ENCODE measurements around the gene CRADD.
"Not testable (repeated sequence)": the region's sequence is repeated elsewhere in the genome, so short reads cannot be mapped to it uniquely, and the experiment has no call there.

Gene CRADD

GRCh38 chr12:93706824-93707223 lies 29.6 kb downstream of the CRADD start:
- no peak for DNase-seq (ENCODE audit: low read depth)

DNA sequence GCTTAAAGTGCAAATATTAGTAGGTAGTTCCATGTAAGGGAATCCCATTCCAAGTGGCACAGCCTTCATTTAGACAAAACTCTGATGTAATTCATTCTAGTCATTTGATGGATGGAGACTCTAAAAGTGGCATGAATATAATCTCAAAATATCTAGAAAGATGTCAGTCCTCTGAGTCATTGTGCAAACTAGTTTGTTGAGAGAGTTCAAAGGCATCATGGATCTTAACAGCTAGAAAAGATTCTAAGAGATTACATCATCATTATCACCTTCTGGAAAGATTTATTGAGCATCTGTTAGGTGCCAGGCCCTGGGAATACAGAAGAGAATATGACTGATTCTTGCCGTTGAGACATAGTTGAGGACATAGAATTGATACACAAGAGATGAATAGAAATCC lies 30.7 kb downstream of the CRADD start:
- no peak for DNase-seq (ENCODE audit: low read depth)

DNA sequence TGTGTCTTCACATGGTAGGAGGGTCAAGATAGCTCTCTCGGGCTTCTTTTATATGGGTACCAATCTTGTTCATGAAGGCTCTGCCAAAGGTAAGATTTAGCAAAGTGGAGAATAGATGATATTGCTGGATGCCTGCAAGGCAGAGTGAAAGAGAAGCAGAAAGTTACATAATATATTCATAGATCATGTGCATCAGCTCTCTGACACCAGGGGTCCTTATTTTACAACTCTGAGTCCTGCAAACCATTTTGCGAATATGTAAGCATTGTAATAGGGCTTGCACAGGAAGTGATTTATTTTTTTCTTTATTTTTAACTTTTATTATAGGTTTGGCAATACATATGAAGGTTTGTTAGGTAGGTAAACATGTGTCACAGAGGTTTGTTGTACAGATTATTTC lies 31.8 kb downstream of the CRADD start:
- no peak for DNase-seq (ENCODE audit: low read depth)

- no peak for DNase-seq (ENCODE audit: low read depth)
Observed at GRCh38 chr12:93709386-93709785, 32.2 kb downstream of the CRADD start.

DNA sequence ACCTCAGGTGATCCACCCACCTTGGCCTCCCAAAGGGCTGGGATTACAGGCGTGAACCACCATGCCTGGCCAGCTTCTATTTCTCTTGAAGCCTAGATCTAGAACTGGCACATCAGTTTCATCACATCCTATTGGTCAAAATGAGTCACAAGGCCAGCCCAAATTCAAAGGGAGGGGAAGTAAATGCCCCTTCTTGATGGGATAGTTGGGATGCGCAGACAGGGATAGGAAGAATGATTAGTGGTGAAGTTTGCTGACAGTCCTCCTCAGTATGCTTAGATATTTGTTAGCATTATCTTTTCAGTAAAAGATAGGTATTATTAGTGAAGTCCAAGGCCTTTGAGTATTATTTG lies 33.4 kb downstream of the CRADD start:
- no peak for DNase-seq (ENCODE audit: low read depth)

GRCh38 chr12:93711502-93711901 lies 34.3 kb downstream of the CRADD start:
- DNase-seq (ENCODE audit: low read depth) = not testable (repeated sequence)

DNA sequence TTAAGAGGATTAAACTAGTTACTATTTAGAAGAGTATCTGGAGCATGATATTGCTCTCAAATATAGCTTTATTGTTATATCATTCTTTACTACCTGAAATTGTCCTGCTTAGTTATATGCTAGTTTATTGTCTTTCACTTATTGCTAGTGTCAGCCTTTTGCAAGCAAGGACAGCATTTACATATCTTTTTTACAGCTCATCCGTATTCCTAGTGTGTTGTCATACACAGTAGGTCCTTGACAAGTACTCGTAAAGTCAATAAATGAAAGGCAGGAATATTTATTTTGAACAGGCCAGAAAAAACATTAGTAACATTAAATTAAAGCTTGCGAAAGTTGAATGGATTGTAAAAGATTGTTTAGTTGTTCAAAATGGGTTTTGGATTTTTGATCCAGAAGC lies 35.0 kb downstream of the CRADD start:
- DNase-seq (ENCODE audit: low read depth) = no peak

DNA sequence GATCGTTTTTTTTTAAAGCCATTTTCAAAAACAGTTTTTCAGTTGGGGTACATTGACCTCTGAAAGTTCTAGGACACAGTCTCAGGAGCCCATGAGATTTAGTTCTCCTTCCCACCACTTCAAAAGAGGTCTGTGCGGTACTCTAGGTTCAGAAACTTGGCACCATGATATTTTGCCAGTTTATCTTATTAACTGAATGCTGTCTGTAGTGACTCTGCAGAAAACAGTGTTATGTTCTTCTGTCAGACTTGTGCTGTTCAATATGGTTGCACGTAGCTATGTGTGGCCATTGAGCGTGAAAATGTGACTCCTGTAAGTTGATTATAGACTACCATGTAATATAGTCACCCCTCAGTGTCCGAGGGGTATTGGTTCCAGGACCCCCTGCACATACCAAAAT lies 35.9 kb downstream of the CRADD start:
- DNase-seq (ENCODE audit: low read depth) = no peak

GRCh38 chr12:93713800-93714199 lies 36.6 kb downstream of the CRADD start:
- DNase-seq (ENCODE audit: low read depth) = no peak

- DNase-seq (ENCODE audit: low read depth) = no peak
Observed at GRCh38 chr12:93714382-93714781, 37.2 kb downstream of the CRADD start.

- no peak for DNase-seq (ENCODE audit: low read depth)
Observed at GRCh38 chr12:93719710-93720109, 42.5 kb downstream of the CRADD start.

DNA sequence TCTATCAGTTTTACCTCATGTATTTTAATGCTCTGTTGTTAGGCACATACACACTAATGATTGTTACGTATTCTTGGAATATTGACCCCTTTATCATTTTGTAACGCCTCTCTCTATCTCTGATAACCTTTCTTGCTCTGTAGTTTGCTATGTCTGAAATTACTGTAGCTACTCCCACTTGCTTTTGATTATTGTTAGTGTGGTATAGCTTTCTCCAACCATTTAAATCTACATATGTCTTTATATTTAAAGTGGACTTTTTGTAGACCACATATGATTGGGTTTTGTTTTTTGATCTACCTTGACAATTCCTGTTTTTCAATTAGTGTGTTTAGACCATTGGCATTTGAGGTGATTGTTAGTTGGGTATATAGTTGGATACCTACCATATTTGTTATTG lies 43.4 kb downstream of the CRADD start:
- no peak for DNase-seq (ENCODE audit: low read depth)

DNA sequence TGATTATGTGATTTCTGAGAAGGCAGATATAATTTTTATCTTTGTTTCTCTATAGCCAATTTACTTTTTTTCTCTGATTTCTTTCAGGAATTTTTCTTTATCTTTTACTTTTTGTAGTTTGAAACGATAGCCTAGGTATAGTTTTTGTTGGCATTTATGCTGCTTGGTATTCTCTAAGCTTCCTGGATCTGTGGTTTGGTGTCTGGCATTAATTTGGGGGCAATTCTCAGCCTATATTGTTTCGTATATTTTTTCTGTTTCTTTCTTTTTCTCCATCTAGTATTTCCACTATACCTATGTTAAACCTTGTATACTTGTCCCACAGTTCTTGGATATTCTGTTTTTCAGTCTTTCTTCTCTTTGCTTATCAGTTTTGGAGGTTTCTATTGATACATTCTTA lies 45.0 kb downstream of the CRADD start:
- DNase-seq (ENCODE audit: low read depth) = no peak

- DNase-seq (ENCODE audit: low read depth) = no peak
Observed at GRCh38 chr12:93722835-93723567, 45.8 kb downstream of the CRADD start.

- no peak for DNase-seq (ENCODE audit: low read depth)
Observed at GRCh38 chr12:93723568-93723930, 46.4 kb downstream of the CRADD start.

GRCh38 chr12:93725531-93725930 lies 48.4 kb downstream of the CRADD start:
- no peak for DNase-seq (ENCODE audit: low read depth)

GRCh38 chr12:93727195-93727811 lies 50.1 kb downstream of the CRADD start:
- DNase-seq (ENCODE audit: low read depth) = no peak

DNA sequence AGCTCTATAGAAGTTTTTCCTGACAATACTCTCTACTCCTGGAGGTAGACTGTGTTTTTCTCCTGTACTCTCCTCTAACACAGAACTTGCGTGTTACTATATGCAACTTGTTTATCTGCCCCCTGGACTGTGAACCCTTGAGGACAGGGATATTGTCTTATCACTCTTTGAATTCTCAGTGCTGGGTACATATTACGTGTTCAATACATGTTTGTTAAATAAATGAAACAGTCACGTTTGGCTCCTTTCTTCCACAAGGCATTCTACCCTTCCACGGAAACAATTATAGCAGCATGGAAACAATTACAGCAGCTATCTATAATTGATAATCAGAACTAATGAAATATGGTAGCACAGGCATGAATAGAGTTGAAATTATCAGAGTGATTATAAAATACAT lies 50.7 kb downstream of the CRADD start:
- DNase-seq (ENCODE audit: low read depth) = no peak

DNA sequence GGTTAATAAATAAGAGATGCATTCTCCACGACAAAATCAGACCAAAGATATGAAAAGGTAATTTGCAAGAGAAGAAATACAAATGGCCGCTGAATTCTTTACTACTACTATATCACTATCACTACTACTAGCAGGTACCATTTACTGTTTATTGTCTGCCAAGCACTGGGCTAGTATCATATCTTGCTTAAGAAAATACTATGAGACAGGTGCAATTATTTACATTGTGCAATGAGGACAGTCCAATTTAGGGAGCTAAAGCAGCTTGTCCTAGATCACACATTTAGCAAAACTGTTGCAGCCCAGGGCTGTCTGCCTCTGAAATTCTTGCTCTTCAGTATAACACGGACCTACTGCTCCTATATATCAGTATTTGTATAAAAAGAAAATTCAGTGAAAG lies 52.8 kb downstream of the CRADD start:
- no peak for DNase-seq (ENCODE audit: low read depth)

DNA sequence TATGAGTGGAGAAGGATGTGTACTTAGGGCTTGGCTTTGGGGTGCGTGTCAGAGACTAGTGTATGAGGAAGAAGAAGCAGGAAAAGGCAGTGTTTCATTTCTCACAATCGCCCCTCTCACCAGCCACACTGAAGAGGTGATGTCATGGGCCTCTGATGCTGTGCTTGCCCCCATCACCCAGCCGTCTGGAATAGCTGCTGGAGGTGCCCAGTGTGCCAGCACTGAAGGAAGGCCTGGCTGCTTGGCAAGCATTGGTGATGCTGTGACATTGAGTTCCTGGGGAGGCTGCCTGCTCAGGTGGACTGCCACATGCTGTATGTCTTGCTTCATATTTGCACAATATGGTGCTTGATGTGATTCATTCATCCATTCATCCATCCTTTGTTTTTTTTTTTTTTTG lies 56.2 kb downstream of the CRADD start:
- no peak for DNase-seq (ENCODE audit: low read depth)

DNA sequence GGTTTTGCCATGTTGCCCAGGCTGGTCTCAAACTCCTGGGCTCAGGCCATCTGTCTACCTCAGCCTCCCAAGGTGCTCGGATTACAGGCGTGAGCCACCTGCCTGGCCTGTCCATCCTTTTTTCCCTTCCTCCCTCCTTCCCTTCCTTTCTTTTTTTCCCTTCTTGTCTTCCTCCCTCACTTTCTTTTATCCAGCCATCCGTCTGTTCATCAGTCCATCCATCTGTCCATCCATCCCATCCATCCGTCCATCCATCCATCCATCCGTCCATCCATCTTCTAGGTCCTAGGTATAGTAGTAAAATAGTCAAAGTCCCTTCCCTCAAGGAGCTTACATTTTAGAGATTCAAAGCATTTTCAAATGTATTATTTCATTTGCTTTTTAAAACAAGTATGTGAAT lies 56.8 kb downstream of the CRADD start:
- no peak for DNase-seq (ENCODE audit: low read depth)

- no peak for DNase-seq (ENCODE audit: low read depth)
Observed at GRCh38 chr12:93734784-93735183, 57.6 kb downstream of the CRADD start.

DNA sequence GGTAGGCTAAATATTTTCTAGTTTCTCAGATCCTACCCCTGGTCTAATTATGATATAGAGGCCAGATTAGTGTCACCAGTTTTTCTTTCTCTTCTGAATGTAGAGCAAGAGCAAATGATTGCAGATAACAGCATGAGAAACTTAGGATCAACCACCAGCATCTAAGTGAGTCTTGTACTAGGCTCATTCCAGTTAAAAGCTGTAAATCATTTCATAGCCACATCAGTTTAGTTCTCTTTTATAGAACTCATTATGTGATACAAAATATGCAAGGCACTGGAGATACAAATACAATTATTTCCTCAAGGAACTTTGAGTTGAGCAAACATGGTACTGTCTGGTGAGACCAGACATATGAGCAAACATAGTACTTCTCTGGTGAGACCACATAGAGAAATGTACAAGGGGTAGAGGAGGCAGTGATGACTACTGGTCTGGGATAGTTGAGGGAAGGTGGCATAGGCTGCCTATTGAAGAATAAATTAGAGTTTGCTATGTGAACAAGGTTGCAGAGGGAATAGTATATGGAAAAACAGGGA lies 59.5 kb downstream of the CRADD start:
- DNase-seq (ENCODE audit: low read depth) = no peak
